DOHH2 (cell line): ENCODE measurements around the gene TTI1.

Experiments used
- H3F3A ChIP-seq: fragments of 200-600 bp; sonication (generic), shearing (Covaris generic); 2 replicates; pipeline ENCODE4 v1.6.0; 2016; ENCODE audit warnings: antibody characterized with exemption, mild to moderate bottlenecking; ENCODE audit not compliant: control insufficient read depth, insufficient read depth
- H3K27ac ChIP-seq: fragments of 200-600 bp; sonication (generic); 2 replicates; pipeline ENCODE4 v1.5.1; 2014; ENCODE audit warnings: low read depth, mild to moderate bottlenecking, low read length, moderate library complexity
- H3K27me3 ChIP-seq: fragments of 200-600 bp; sonication (generic); 2 replicates; pipeline ENCODE4 v1.6.1; 2014; ENCODE audit warnings: mild to moderate bottlenecking, low read length, mixed read lengths; ENCODE audit not compliant: control insufficient read depth
- H3K36me3 ChIP-seq: fragments of 200-600 bp; sonication (generic); 2 replicates; pipeline ENCODE4 v1.6.1; 2014; ENCODE audit warnings: mild to moderate bottlenecking, low read length, moderate library complexity, mixed read lengths; ENCODE audit not compliant: control insufficient read depth
- H3K4me1 ChIP-seq: fragments of 200-600 bp; sonication (generic); 2 replicates; pipeline ENCODE4 v1.6.1; 2014; ENCODE audit warnings: mild to moderate bottlenecking, low read length, mixed read lengths; ENCODE audit not compliant: control insufficient read depth
- H3K4me2 ChIP-seq: fragments of 200-600 bp; sonication (generic); 2 replicates; pipeline ENCODE4 v1.6.0; 2014; ENCODE audit warnings: mild to moderate bottlenecking, low read length, moderate library complexity
- H3K4me3 ChIP-seq: fragments of 200-600 bp; sonication (generic); 2 replicates; pipeline ENCODE4 v1.5.1; 2014; ENCODE audit warnings: mild to moderate bottlenecking, low read length, mixed read lengths
- H3K79me2 ChIP-seq: fragments of 200-600 bp; sonication (generic); 2 replicates; pipeline ENCODE4 v1.6.1; 2014; ENCODE audit warnings: mild to moderate bottlenecking, low read length, mixed read lengths; ENCODE audit not compliant: control insufficient read depth
- H3K9me2 ChIP-seq: fragments of 200-600 bp; sonication (generic); replicated peaks from 2 replicates; pipeline ENCODE4 v1.6.1; 2014; ENCODE audit warnings: mild to moderate bottlenecking, low read length, mixed read lengths; ENCODE audit not compliant: control insufficient read depth
- H3K9me3 ChIP-seq: fragments of 200-600 bp; sonication (generic); 2 replicates; pipeline ENCODE4 v1.6.1; 2014; ENCODE audit warnings: antibody characterized with exemption, low read length, mixed read lengths; ENCODE audit not compliant: control insufficient read depth, insufficient read depth
- H4K20me1 ChIP-seq: fragments of 200-600 bp; sonication (generic); 2 replicates; pipeline ENCODE4 v1.6.0; 2014; ENCODE audit warnings: low read depth, mild to moderate bottlenecking, antibody characterized with exemption, low read length, moderate library complexity; ENCODE audit not compliant: control insufficient read depth, insufficient read depth
- CTCF ChIP-seq: fragments of 200-600 bp; sonication (generic); IDR thresholded peaks from one replicate; pipeline ENCODE4 v1.5.1; 2014; ENCODE audit warnings: antibody characterized with exemption, mild to moderate bottlenecking, low read depth, low read length; ENCODE audit not compliant: poor library complexity, severe bottlenecking
- EZH2phosphoT487 ChIP-seq: fragments of 200-600 bp; sonication (generic); IDR thresholded peaks from 2 replicates; pipeline ENCODE4 v1.6.1; 2017; ENCODE audit warnings: borderline replicate concordance, mild to moderate bottlenecking, antibody characterized with exemption, low read length, moderate library complexity, mixed read lengths

TTI1 gene

GRCh38 chr20:38021087-38021772, 12.0 kb downstream of the TTI1 start:
- H3K9me2 ChIP-seq = no peaks in the 10 kb centered on the region
- no peaks in the 10 kb centered on the region for H3F3A ChIP-seq
- H3K79me2 ChIP-seq = peaks cover 94% of the 10 kb centered on the region
- H3K4me3 ChIP-seq = no peak overlapping the region
- H3K4me2 ChIP-seq = no peak overlapping the region
- no peak for TF ChIP-seq CTCF
- TF ChIP-seq EZH2phosphoT487 = no peak
- peaks cover 2% of the 10 kb centered on the region; the same call in 1 of the 2 replicates for H4K20me1 ChIP-seq
- H3K4me1 ChIP-seq = peaks cover 19% of the 10 kb centered on the region
- no peaks in the 10 kb centered on the region for H3K27me3 ChIP-seq
- peaks cover 69% of the 10 kb centered on the region for H3K36me3 ChIP-seq
- no peak overlapping the region for H3K27ac ChIP-seq
- H3K9me3 ChIP-seq = no peaks in the 10 kb centered on the region

GRCh38 chr20:38018385-38018784, 14.9 kb downstream of the TTI1 start:
- Histone ChIP-seq H3K4me1 (peaks cover 2% of the 10 kb centered on the region), H3K27ac (no peak overlapping the region), H3K9me2 (no peaks in the 10 kb centered on the region), H3K9me3 (no peaks in the 10 kb centered on the region), H3K79me2 (peaks cover 86% of the 10 kb centered on the region), H3K27me3 (no peaks in the 10 kb centered on the region), H3K4me2 (no peak overlapping the region), H3F3A (no peaks in the 10 kb centered on the region), H3K4me3 (no peak overlapping the region), H4K20me1 (no peaks in the 10 kb centered on the region), H3K36me3 (peaks cover 79% of the 10 kb centered on the region)
- TF ChIP-seq CTCF (no peak), EZH2phosphoT487 (no peak)

GRCh38 chr20:38017959-38018358, 15.3 kb downstream of the TTI1 start:
- H3K27me3 ChIP-seq = no peaks in the 10 kb centered on the region
- H3K36me3 ChIP-seq = peaks cover 79% of the 10 kb centered on the region
- H3K4me1 ChIP-seq = no peaks in the 10 kb centered on the region
- no peak overlapping the region for H3K4me2 ChIP-seq
- H4K20me1 ChIP-seq = no peaks in the 10 kb centered on the region
- H3K27ac ChIP-seq = no peak overlapping the region
- TF ChIP-seq EZH2phosphoT487 = no peak
- no peak for TF ChIP-seq CTCF
- no peaks in the 10 kb centered on the region for H3K9me3 ChIP-seq
- no peaks in the 10 kb centered on the region for H3F3A ChIP-seq
- H3K9me2 ChIP-seq = no peaks in the 10 kb centered on the region
- peaks cover 83% of the 10 kb centered on the region for H3K79me2 ChIP-seq
- H3K4me3 ChIP-seq = no peak overlapping the region
